Measurements from ENCODE around the gene CAMK1D.
A peak's percentile ranks its signal among the peaks of the same experiment; 100 is the strongest.

Gene CAMK1D

DNA sequence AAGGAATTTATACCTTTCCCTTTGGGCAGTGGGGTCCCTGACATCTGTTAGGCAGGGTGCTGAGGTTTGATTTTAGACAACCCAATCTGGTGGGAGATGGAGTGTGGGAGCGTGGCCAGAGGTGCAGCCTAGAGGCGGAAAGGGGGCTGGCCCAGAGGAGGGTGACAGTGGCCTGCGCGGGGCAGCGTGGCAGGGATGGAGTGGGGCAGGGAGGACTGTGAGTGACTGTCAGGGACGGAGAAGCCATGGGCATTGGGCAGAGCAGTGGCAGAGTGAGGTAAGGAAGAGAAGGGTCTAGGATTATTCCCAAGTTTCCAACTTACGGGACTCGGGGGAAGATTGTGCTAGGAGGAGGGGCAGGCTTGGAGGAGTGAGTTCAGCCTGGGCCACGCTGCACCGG lies 470.3 kb downstream of the CAMK1D start:
- Histone ChIP-seq H3K27ac (no peak overlapping the region), H4K20me1 (no peaks in the 10 kb centered on the region), H3K4me1 (peaks cover 0 to 11% (median 7%) of the 10 kb centered on the region in 10 experiments; a peak in 6 of 20 replicates), H3K4me3 (no peak overlapping the region), H3K36me3 (peaks cover 11 to 62% (median 27%) of the 10 kb centered on the region in 11 experiments), H3K4me2 (no peak overlapping the region), H3K27me3 (no peaks in the 10 kb centered on the region), H3K9me3 (replicated peaks in 1 of 11) (peaks cover 3 to 17% (median 7%) of the 10 kb centered on the region in 11 experiments; a peak in 17 of 22 replicates), H3K9ac (no peak overlapping the region)
- no peak for TF ChIP-seq Cebpa-rat (IDR thresholded peaks at IDR 0.05)

DNA sequence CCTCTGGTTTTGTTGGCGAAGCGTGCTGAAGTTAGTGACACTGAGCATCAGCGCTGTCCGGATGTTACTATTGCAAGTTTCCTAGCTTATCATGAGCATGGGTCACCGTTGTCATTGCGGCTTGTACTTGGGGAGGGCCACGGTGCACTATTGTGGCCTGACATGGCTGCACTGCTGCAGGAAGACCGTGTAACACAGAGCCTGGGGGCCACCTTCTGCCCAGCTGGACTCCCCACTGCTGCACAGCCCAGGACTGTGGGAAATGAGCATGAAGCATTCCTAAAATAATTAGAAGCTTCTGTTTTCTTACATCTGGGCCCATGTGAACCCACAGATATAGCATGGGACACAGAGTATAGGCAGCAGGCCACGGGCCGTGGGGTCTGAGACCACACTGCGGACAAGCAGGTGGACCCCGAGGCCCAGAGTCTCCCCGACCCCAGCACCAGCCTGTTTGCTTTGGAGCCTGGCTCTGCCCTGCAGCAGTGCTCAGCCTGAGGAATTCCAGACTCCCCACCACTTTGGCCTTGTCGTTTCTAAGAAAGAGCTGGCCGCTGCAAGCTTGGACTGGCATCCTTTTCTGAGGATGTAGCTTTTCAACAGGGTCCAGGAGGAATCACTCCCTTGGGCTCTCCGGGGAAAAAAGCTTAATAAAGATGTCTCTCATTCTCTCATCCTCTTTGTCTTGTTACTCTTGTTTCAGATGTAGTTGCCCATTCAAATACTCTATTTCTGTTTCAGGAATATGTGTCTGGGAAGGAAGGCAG lies 473.0 kb downstream of the CAMK1D start:
- H3K4me3 ChIP-seq = no peak overlapping the region

DNA sequence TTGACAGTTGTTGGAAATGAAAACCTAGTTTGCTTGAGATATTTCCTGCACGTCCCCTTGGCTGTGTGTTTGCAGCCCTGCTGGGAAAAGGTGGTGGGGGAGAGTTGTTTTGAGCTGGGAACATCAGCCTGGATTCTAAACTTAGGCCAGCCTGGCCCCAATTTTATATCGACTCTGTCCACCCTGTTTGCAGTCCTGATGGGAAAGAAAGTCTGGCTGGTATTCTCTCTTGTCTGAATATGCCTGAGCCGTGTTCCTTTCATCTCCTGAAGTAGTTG lies 473.5 kb downstream of the CAMK1D start:
- Histone ChIP-seq H3K4me3 (no peak overlapping the region), H3K36me3 (peaks cover 0 to 42% (median 6%) of the 10 kb centered on the region in 11 experiments; a peak in 10 of 22 replicates), H3K27me3 (no peaks in the 10 kb centered on the region), H3K4me1 (peaks cover 0 to 17% (median 11%) of the 10 kb centered on the region in 10 experiments; a peak in 14 of 20 replicates), H3K9me3 (replicated peaks in 1 of 11) (no peaks in the 10 kb centered on the region), H3K4me2 (no peak overlapping the region), H3K27ac (no peak overlapping the region), H4K20me1 (no peaks in the 10 kb centered on the region), H3K9ac (no peak overlapping the region)
- no peak for TF ChIP-seq Cebpa-rat (IDR thresholded peaks at IDR 0.05)

More for the DNA sequence above, 473.0 kb downstream of the CAMK1D start:
- H3K27ac ChIP-seq = no peak overlapping the region
- no peaks in the 10 kb centered on the region for H3K9me3 ChIP-seq (replicated peaks in 1 of 11)
- H3K4me1 ChIP-seq = peaks cover 0 to 12% (median 9%) of the 10 kb centered on the region in 10 experiments; a peak in 14 of 20 replicates
- no peaks in the 10 kb centered on the region for H3K27me3 ChIP-seq
- H3K36me3 ChIP-seq = peaks cover 0 to 44% (median 9%) of the 10 kb centered on the region in 11 experiments; a peak in 10 of 22 replicates
- no peak overlapping the region for H3K9ac ChIP-seq
- TF ChIP-seq Cebpa-rat (IDR thresholded peaks at IDR 0.05) = no peak
- no peaks in the 10 kb centered on the region for H4K20me1 ChIP-seq
- H3K4me2 ChIP-seq = no peak overlapping the region

DNA sequence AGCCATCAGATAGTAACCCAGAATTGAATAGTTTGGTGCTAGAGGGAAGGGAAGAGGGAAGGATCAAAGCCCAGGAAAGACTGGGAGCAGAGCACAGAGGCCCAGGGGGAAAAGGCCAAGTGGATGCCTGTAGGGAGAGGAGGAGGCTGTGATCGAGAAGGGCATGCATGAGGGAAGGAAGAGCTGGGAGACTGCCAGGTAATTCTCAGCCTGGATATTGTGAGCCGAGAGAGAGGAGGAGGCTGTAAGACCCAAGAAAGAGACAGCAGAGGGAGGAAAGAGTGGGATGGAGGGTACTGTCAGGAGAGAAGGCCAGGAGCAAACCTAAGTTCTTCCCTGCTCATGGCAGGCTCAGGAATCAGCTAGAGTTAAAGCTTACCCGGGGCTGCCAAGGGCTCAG lies 474.0 kb downstream of the CAMK1D start:
- Histone ChIP-seq H3K27me3 (no peaks in the 10 kb centered on the region), H3K36me3 (peaks cover 0 to 42% (median 6%) of the 10 kb centered on the region in 11 experiments; a peak in 9 of 22 replicates), H3K9ac (no peak overlapping the region), H3K4me1 (peaks cover 0 to 22% (median 12%) of the 10 kb centered on the region in 10 experiments; a peak in 14 of 20 replicates), H3K27ac (no peak overlapping the region), H3K9me3 (replicated peaks in 1 of 11) (no peaks in the 10 kb centered on the region), H4K20me1 (no peaks in the 10 kb centered on the region), H3K4me2 (no peak overlapping the region), H3K4me3 (no peak overlapping the region)
- no peak for TF ChIP-seq Cebpa-rat (IDR thresholded peaks at IDR 0.05)

DNA sequence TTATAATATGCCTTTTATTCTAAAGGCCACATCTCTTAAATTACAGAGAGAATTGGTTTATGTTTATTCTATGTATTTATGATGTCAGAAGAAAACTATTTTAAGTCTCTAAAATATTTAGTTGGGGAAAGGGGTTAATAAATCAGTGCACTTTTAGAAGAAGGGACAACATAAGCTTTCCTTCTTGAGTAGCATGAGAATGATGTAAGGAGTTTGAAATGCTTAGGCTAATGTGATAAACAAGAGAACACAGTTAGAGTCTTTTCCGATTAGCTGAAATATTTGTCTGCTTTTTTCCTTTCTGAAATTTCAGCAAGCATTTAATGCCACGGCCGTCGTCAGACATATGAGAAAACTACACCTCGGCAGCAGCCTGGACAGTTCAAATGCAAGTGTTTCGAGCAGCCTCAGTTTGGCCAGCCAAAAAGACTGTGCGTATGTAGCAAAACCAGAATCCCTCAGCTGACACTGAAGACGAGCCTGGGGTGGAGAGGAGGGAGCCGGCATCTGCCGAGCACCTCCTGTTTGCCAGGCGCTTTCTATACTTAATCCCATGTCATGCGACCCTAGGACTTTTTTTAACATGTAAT lies 476.0 kb downstream of the CAMK1D start:
- Histone ChIP-seq H3K9ac (no peak overlapping the region), H3K27me3 (no peaks in the 10 kb centered on the region), H3K4me2 (no peak overlapping the region), H3K36me3 (peaks cover 0 to 47% (median 6%) of the 10 kb centered on the region in 11 experiments; a peak in 9 of 22 replicates), H3K27ac (no peak overlapping the region), H4K20me1 (no peaks in the 10 kb centered on the region), H3K4me1 (peaks cover 0 to 34% (median 23%) of the 10 kb centered on the region in 10 experiments; a peak in 15 of 20 replicates), H3K9me3 (replicated peaks in 1 of 11) (no peaks in the 10 kb centered on the region), H3K4me3 (no peak overlapping the region)
- TF ChIP-seq Cebpa-rat (IDR thresholded peaks at IDR 0.05) = no peak

DNA sequence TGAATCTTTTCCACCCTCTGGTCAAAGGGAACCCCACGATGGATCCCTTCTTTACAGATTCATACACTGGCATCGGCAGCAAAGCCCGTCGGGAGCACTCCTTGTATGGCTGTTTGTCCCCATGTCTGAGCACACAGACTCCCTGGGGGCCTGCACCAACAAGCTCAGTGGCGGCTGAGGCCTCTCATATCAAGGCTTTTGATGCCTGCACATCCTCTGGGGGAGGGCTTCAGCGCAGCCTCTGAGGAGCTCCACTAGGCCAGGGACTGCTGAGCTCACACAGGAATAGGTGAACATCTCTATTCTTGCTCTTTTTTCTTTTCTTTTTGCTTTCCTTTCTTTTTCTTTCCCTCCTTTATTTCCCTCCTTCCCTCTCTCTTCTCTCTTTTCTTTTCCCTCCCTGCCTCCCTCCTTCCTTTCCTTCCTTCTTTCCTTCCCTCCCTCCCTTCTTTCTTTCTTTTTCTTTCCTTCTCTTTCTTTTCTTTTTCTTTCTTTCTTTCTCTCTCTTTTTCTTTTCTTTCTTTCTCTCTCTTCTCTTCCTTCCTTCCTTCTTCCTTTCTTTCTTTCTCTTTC lies 477.5 kb downstream of the CAMK1D start:
- H3K27me3 ChIP-seq = no peaks in the 10 kb centered on the region
- peak overlapping the region in 8 of 11 experiments; percentile 27 to 72 (median 59); a peak in 16 of 22 replicates for H3K4me2 ChIP-seq
- H3K27ac ChIP-seq = no peak overlapping the region
- 0 out of 22 replicates have a peak overlapping the region, but pooled peaks of 1 of the 11 experiments have one; percentile 34 for H3K9ac ChIP-seq
- H4K20me1 ChIP-seq = no peaks in the 10 kb centered on the region
- no peak overlapping the region for H3K4me3 ChIP-seq
- H3K9me3 ChIP-seq (replicated peaks in 1 of 11) = no peaks in the 10 kb centered on the region
- TF ChIP-seq Cebpa-rat (IDR thresholded peaks at IDR 0.05) = no peak
- peaks cover 0 to 41% (median 27%) of the 10 kb centered on the region in 10 experiments; a peak in 15 of 20 replicates for H3K4me1 ChIP-seq
- peaks cover 0 to 33% (median 3%) of the 10 kb centered on the region in 11 experiments; a peak in 4 of 22 replicates for H3K36me3 ChIP-seq

DNA sequence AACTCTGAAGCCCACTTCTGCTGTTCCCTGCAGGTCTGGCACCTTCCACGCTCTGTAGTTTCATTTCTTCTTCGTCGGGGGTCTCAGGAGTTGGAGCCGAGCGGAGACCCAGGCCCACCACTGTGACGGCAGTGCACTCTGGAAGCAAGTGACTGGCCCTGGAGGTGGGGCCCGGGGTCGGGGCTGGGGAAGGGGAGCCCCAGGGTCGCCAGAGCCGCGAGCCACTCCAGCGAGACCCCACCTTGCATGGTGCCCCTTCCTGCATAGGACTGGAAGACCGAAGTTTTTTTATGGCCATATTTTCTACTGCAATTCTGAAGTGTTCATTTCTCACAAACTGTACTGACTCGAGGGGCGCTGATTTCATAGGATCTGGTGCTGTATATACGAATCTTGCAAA lies 479.4 kb downstream of the CAMK1D start:
- Histone ChIP-seq H3K27ac (no peak overlapping the region), H3K4me2 (0 out of 22 replicates have a peak overlapping the region, but pooled peaks of 1 of the 11 experiments have one; percentile 76), H3K9me3 (replicated peaks in 1 of 11) (no peaks in the 10 kb centered on the region), H3K4me3 (no peak overlapping the region), H4K20me1 (no peaks in the 10 kb centered on the region; a peak in 1 of 22 replicates), H3K36me3 (peaks cover 0 to 31% (median 3%) of the 10 kb centered on the region in 11 experiments; a peak in 4 of 22 replicates), H3K4me1 (peaks cover 0 to 41% (median 27%) of the 10 kb centered on the region in 10 experiments; a peak in 15 of 20 replicates), H3K27me3 (no peaks in the 10 kb centered on the region), H3K9ac (no peak overlapping the region)
- TF ChIP-seq Cebpa-rat (IDR thresholded peaks at IDR 0.05) = no peak

DNA sequence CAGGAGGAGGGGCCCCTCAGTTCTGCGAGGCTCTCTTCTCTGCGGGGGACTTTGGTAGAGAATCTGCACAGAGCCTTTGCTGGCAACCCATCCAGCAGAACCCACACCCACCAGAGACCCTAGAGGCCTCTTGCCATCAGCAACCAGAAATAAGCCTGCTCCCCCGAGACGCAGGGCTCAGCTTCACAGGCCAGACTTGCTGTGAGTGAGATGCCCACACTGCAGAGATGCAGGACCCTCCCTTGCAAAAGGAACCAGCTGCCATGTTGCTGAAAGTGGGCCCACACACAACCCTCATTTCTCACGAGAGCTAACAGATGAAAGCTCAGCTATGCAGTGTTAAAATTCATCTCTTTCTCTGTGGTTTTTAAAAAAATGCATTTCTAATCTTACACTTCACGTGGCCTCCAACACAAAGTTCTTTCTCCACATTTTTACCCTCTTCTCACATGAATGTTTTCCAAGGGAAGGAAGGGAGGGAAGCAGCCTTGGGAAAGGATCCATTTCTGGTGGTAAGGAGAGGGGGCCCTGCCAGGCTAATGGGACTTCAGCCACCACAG lies 480.6 kb downstream of the CAMK1D start:
- Histone ChIP-seq H3K9ac (no peak overlapping the region), H3K9me3 (replicated peaks in 1 of 11) (no peaks in the 10 kb centered on the region), H3K27ac (no peak overlapping the region; a peak in 1 of 22 replicates), H4K20me1 (no peaks in the 10 kb centered on the region; a peak in 1 of 22 replicates), H3K36me3 (peaks cover 0 to 26% (median 3%) of the 10 kb centered on the region in 11 experiments; a peak in 4 of 22 replicates), H3K4me3 (0 out of 20 replicates have a peak overlapping the region, but pooled peaks of 1 of the 10 experiments have one; percentile 1), H3K4me1 (peaks cover 0 to 41% (median 27%) of the 10 kb centered on the region in 10 experiments; a peak in 15 of 20 replicates), H3K27me3 (no peaks in the 10 kb centered on the region), H3K4me2 (peak overlapping the region in 9 of 11 experiments; percentile 12 to 80 (median 74); a peak in 16 of 22 replicates)
- no peak for TF ChIP-seq Cebpa-rat (IDR thresholded peaks at IDR 0.05)
